Stimulated activated CD4-positive, alpha-beta T cell treated with anti-CD3 and anti-CD28 coated beads, TNF-alpha, amount 100 ng/mL, for 1 hour (primary cell): ENCODE measurements around the gene ZNF699.
"Not testable (repeated sequence)": the region's sequence is repeated elsewhere in the genome, so short reads cannot be mapped to it uniquely, and the experiment has no call there.

Experiments used
- DNase-seq, 3 donors: peaks; one replicate each; pipeline ENCODE4 v3.0.0-alpha.2; 2020; ENCODE audit warnings: low read depth in 3 of 3, low spot score in 1 of 3

Gene ZNF699

DNA sequence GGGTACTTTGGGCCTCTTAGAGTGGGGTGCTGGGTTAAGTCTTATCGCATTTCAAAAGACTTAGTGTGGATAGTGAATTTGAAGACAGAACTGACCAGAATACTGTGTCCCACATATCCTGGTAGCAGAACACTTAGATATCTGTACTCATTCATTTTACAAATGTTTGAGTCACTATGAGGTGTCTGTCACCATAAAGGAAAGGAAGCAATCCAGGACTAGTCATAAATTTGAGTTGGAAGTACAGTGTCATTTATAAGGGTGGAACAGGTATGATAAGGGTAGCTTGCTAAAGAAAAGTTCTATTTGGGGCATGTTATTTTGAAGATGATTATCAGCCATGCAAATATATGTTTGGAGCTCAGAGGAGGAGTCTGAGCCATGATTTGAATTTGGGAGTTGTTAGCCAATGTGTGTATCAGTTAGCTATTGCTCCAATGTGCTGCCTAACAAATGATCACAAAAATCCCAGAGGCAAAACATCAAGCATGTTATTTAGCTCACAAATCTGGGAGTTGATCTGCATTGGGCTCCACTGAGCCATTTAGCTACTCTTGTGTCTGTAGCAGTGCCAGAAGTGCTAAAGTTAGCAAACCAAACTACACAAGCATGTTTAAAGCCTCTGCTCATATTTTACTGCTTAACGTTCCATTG lies 20.3 kb downstream of the ZNF699 start:
- no peak for DNase-seq

GRCh38 chr19:9283485-9283884 lies 26.2 kb downstream of the ZNF699 start:
- DNase-seq: not testable (repeated sequence)

GRCh38 chr19:9251236-9251635 lies 58.4 kb downstream of the ZNF699 start:
- DNase-seq: no peak

GRCh38 chr19:9250630-9251029 lies 59.0 kb downstream of the ZNF699 start, which contains the start of gene OR7E24:
Gene OR7E24 (plus strand): TSS chr19:9250930. CDS start chr19:9251044, 114 bp downstream.
- DNase-seq: no peak
